ENCODE data around the gene NPTXR. TPM values are rescaled to one million over a fixed set of nuclear protein-coding genes. Genes with fewer than 3 reads are reported as not detected.

Gene NPTXR
- total RNA-seq, 1 experiment from 2014 or later: 10.4 TPM

DNA sequence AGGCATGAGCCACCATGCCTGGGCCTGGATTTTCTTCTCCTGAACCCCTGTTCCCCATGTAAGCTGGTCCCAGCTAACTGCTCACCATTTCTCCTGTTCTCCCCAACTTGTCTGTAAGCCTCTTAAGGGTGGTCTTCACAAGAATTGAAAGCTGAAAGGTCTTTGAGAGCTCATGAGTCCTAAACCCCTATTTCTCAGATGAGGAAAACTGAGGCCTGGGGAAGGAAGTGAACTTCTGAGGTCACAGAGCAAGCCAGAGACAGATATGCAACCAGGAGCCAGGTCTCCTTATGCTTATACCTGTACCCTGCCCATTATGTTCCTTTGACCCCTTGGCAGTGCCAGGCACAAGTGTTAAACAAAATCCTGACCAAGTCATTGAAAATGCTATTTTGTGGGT, 16.3 kb downstream of the NPTXR start:
- H3K36me3 Mint-ChIP-seq: no peaks in the 10 kb centered on the region
- H3K4me1 Mint-ChIP-seq: peaks cover 3% of the 10 kb centered on the region; the same call in 1 of the 2 replicates
- TF ChIP-seq SOX15 (CRISPR knock-in tag; IDR thresholded peaks at IDR 0.05): no peak
- TF ChIP-seq FOXK1 (CRISPR knock-in tag; IDR thresholded peaks at IDR 0.05): no peak
- TF ChIP-seq EMX1 (CRISPR knock-in tag; IDR thresholded peaks at IDR 0.05): no peak
- TF ChIP-seq CBFB (CRISPR knock-in tag; IDR thresholded peaks at IDR 0.05; ENCODE audit: low read depth): no peak
- TF ChIP-seq AFF4 (CRISPR knock-in tag; IDR thresholded peaks at IDR 0.05; ENCODE audit: borderline replicate concordance): no peak
- TF ChIP-seq TCF7 (CRISPR knock-in tag; IDR thresholded peaks at IDR 0.05; ENCODE audit: low read depth): no peak
- no peak for TF ChIP-seq GTF2I (CRISPR knock-in tag; conservative IDR thresholded peaks at IDR 0.05)
- no peak for TF ChIP-seq SP1 (CRISPR knock-in tag; conservative IDR thresholded peaks at IDR 0.05)
- TF ChIP-seq GRHL2 (CRISPR knock-in tag; IDR thresholded peaks at IDR 0.05; ENCODE audit: insufficient replicate concordance, severe bottlenecking): no peak
- no peak for TF ChIP-seq KAT7 (CRISPR knock-in tag; IDR thresholded peaks at IDR 0.05; ENCODE audit: borderline replicate concordance)
- CTCF ChIA-PET: interaction anchor here (1.1 to 5.8 kb wide), 4 partner anchors 15 to 61 kb away, joined by 3 to 31 read pairs (median 6); no protein-coding TSS in a partner anchor
- H3K27me3 Mint-ChIP-seq (ENCODE audit: low read depth): no peaks in the 10 kb centered on the region
- H3K9me3 Mint-ChIP-seq: no peaks in the 10 kb centered on the region
- POLR2A ChIA-PET: interaction anchor here (0.7 kb wide), 1 partner anchor 80 kb away, joined by 3 read pairs; no protein-coding TSS in a partner anchor
- H3K27ac Mint-ChIP-seq: no peak overlapping the region
- ATAC-seq: no peak
- no peak overlapping the region for H3K4me3 Mint-ChIP-seq
- no peak for DNase-seq (ENCODE audit: low spot score)

- no peak overlapping the region for H3K27ac Mint-ChIP-seq
- no peaks in the 10 kb centered on the region for H3K27me3 Mint-ChIP-seq (ENCODE audit: low read depth)
- ATAC-seq (no peak), DNase-seq (ENCODE audit: low spot score) (no peak)
- H3K9me3 Mint-ChIP-seq: no peaks in the 10 kb centered on the region
- H3K4me1 Mint-ChIP-seq: peaks cover 3% of the 10 kb centered on the region; the same call in 1 of the 2 replicates
- H3K36me3 Mint-ChIP-seq: no peaks in the 10 kb centered on the region
- TF ChIP-seq, protein P1, sequence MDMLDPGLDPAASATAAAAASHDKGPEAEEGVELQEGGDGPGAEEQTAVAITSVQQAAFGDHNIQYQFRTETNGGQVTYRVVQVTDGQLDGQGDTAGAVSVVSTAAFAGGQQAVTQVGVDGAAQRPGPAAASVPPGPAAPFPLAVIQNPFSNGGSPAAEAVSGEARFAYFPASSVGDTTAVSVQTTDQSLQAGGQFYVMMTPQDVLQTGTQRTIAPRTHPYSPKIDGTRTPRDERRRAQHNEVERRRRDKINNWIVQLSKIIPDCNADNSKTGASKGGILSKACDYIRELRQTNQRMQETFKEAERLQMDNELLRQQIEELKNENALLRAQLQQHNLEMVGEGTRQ (CRISPR knock-in tag; IDR thresholded peaks at IDR 0.05): no peak
- TF ChIP-seq E2F1 (CRISPR knock-in tag; IDR thresholded peaks at IDR 0.05) (no peak), JAZF1 (CRISPR knock-in tag; IDR thresholded peaks at IDR 0.05) (no peak)
- TF ChIP-seq, protein P2, sequence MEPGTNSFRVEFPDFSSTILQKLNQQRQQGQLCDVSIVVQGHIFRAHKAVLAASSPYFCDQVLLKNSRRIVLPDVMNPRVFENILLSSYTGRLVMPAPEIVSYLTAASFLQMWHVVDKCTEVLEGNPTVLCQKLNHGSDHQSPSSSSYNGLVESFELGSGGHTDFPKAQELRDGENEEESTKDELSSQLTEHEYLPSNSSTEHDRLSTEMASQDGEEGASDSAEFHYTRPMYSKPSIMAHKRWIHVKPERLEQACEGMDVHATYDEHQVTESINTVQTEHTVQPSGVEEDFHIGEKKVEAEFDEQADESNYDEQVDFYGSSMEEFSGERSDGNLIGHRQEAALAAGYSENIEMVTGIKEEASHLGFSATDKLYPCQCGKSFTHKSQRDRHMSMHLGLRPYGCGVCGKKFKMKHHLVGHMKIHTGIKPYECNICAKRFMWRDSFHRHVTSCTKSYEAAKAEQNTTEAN (CRISPR knock-in tag; IDR thresholded peaks at IDR 0.05): no peak
- no peak overlapping the region for H3K4me3 Mint-ChIP-seq
- ChIA-PET CTCF (interaction anchor here (1.1 to 5.8 kb wide), 3 partner anchors 42 to 61 kb away, joined by 3 to 31 read pairs (median 9); no protein-coding TSS in a partner anchor), POLR2A (interaction anchor here (0.7 kb wide), 1 partner anchor 79 kb away, joined by 3 read pairs; no protein-coding TSS in a partner anchor)
These were observed 17.0 kb downstream of the NPTXR start for GRCh38 chr22:38826801-38827200.

- Mint-ChIP-seq H3K9me3 (no peaks in the 10 kb centered on the region), H3K4me1 (peaks cover 3% of the 10 kb centered on the region; the same call in 1 of the 2 replicates), H3K36me3 (no peaks in the 10 kb centered on the region), H3K27me3 (ENCODE audit: low read depth) (no peaks in the 10 kb centered on the region), H3K27ac (no peak overlapping the region), H3K4me3 (no peak overlapping the region)
- ATAC-seq: no peak
- no peak for DNase-seq (ENCODE audit: low spot score)
- ChIA-PET POLR2A (no interaction called here), CTCF (interaction anchor here (1.1 to 5.8 kb wide), 3 partner anchors 42 to 60 kb away, joined by 3 to 31 read pairs (median 9); no protein-coding TSS in a partner anchor)
- TF ChIP-seq ZSCAN18 (CRISPR knock-in tag; IDR thresholded peaks at IDR 0.05): no peak
- TF ChIP-seq HMGA2 (CRISPR knock-in tag; IDR thresholded peaks at IDR 0.05): no peak
- no peak for TF ChIP-seq CREM (CRISPR knock-in tag; IDR thresholded peaks at IDR 0.05)
- TF ChIP-seq, protein P3, sequence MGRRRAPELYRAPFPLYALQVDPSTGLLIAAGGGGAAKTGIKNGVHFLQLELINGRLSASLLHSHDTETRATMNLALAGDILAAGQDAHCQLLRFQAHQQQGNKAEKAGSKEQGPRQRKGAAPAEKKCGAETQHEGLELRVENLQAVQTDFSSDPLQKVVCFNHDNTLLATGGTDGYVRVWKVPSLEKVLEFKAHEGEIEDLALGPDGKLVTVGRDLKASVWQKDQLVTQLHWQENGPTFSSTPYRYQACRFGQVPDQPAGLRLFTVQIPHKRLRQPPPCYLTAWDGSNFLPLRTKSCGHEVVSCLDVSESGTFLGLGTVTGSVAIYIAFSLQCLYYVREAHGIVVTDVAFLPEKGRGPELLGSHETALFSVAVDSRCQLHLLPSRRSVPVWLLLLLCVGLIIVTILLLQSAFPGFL (CRISPR knock-in tag; IDR thresholded peaks at IDR 0.05; ENCODE audit: borderline replicate concordance): no peak
- no peak for TF ChIP-seq RORB (CRISPR knock-in tag; IDR thresholded peaks at IDR 0.05)
- no peak for TF ChIP-seq IRF2 (CRISPR knock-in tag; IDR thresholded peaks at IDR 0.05; ENCODE audit: borderline replicate concordance, low read depth)
These were observed 17.4 kb downstream of the NPTXR start for GRCh38 chr22:38826386-38826785.

Measured in WTC11 (cell line).